ENCODE data around the gene RBX1. TPM values are rescaled to one million over a fixed set of nuclear protein-coding genes. Genes with fewer than 3 reads are reported as not detected.

The RBX1 gene
- total RNA-seq, 4 donors from 2014 or later = 27.7 to 62.6 (median 33.9) TPM

GRCh38 chr22:41022470-41023298, 71.5 kb downstream of the RBX1 start:
- no peaks in the 10 kb centered on the region for H3K36me3 ChIP-seq
- H3K27me3 ChIP-seq = no peaks in the 10 kb centered on the region
- peaks cover 0 to 15% (median 7%) of the 10 kb centered on the region in 4 donors for H3K4me1 ChIP-seq
- peak; percentile 81 to 99 for TF ChIP-seq EP300 (IDR thresholded peaks at IDR 0.05)
- peak; percentile 76 to 87 for TF ChIP-seq POLR2A (IDR thresholded peaks at IDR 0.05)
- TF ChIP-seq CTCF (IDR thresholded peaks at IDR 0.05) = peak in 3 of 5 experiments; percentile 3 to 43 (median 4)
- no peaks in the 10 kb centered on the region for H3K9me3 ChIP-seq
- peak overlapping the region; percentile 98 to 100 (median 98) for H3K27ac ChIP-seq
- peak overlapping the region; percentile 57 to 87 (median 86) for H3K4me3 ChIP-seq
- 8 to 9% methylated on average over 17 to 21 of the region's 46 CpGs for WGBS, 2 donors
- peak; percentile 89 for DNase-seq (ENCODE audit: low spot score in 2 of 2)

Small RNAs within 50 kb of the gene (small RNA-seq; reads per million reads assigned to genes)
- gene RF00017 = not detected
- gene RNU6-379P = not detected

Other genes with a start within 250 kb of the RBX1 start
- 10 to 100 TPM; 19.3 to 34.1 (median 21.4) TPM for gene SLC25A17, start 132.0 kb upstream of the RBX1 start, total RNA-seq
- gene ST13, start 94.7 kb upstream of the RBX1 start, total RNA-seq = 100 to 1,000 TPM in 3 of 4 donors, 10 to 100 TPM in 1; 96.9 to 142 (median 114) TPM
- gene XPNPEP3, start 94.2 kb upstream of the RBX1 start, total RNA-seq = 10 to 100 TPM; 12.0 to 19.2 (median 14.0) TPM
- gene DNAJB7, start 89.3 kb upstream of the RBX1 start, total RNA-seq = not detected
- gene EP300, start 141.2 kb downstream of the RBX1 start, total RNA-seq = 10 to 100 TPM; 75.8 to 97.7 (median 87.7) TPM